Measurements from ENCODE around the gene ZNF396.

DNA sequence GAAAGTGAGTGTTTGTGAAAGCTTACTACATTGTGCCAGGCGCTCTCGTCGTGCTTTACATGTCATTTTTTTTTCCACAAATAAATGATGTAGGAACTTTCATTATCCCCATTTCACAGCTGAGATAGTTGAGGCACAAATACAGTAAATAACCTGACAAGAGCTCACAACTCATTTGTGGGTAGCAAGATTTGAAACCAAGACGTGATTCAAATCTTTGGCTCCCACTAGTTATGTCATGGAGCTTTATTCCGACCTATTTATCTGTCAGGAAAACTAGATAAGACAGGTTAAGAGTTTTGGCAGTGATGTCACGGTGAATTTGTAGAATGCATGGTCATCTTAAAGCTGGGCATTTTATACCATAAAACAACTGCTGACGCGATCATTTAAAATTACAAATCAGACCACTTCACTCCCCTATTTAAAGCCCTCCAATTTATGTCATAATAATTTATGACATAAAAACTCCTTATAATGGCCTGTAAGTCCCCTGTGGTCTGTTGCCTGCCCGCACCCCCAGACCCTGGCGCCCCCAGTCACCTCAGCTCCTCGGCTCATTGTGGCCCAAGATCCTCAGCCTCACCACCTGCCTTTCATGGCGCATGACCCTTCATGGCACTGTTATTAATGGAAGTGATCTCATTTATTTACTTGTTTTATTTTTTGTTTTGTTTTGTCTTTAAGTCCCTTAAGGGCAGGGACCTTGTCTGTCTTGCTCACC, 32.2 kb downstream of the ZNF396 start:
- TF ChIP-seq TCF12 (IDR thresholded peaks at IDR 0.05; ENCODE audit: low read depth), result no peak
- TF ChIP-seq YY1 (IDR thresholded peaks at IDR 0.05; ENCODE audit: low read depth), result no peak
- TF ChIP-seq EGR1 (IDR thresholded peaks at IDR 0.05), result no peak
